ENCODE data around the gene TUSC2.

The TUSC2 gene

DNA sequence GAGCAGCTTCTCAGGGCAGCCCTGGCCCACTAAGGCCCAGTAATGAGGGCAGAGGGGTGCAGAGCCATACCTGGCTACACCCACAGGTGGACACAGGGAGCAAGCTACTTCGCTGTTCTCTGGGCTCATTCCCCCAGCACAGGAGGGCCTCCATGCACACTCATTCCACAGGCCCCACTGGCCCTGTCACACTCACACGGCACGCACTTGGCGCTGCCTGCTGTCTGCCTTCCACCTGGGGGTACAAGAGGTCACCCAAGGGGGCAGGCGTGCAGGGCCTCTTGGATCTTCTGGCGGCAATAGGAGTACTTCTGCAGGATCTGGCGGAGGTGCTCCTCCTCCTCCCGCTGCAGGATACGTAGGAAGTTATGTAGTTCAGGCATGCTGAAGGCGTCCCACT is 2.3 kb upstream of the TUSC2 start:
- no peak overlapping the region for H3K4me3 ChIP-seq (replicated peaks; ENCODE audit: insufficient read depth, low read length)
- H3K27me3 ChIP-seq (ENCODE audit: insufficient read depth, poor library complexity, severe bottlenecking), result no peaks in the 10 kb centered on the region
- no peak for DNase-seq (ENCODE audit: low read depth in 1 of 2, low spot score in 1 of 2)
- H3K27ac ChIP-seq (replicated peaks), result no peak overlapping the region
- no peak for TF ChIP-seq SPI1 (IDR thresholded peaks at IDR 0.05; ENCODE audit: borderline replicate concordance, low read depth)
- TF ChIP-seq POLR2AphosphoS5 (IDR thresholded peaks at IDR 0.05; ENCODE audit: low read depth), result no peak
- no peak for TF ChIP-seq CTCF (IDR thresholded peaks at IDR 0.05; ENCODE audit: insufficient read depth, low read length)
- no peak for TF ChIP-seq REST (IDR thresholded peaks at IDR 0.05; ENCODE audit: insufficient replicate concordance, low read depth)
- no peak for TF ChIP-seq GABPA (IDR thresholded peaks at IDR 0.05; ENCODE audit: low read depth)

DNA sequence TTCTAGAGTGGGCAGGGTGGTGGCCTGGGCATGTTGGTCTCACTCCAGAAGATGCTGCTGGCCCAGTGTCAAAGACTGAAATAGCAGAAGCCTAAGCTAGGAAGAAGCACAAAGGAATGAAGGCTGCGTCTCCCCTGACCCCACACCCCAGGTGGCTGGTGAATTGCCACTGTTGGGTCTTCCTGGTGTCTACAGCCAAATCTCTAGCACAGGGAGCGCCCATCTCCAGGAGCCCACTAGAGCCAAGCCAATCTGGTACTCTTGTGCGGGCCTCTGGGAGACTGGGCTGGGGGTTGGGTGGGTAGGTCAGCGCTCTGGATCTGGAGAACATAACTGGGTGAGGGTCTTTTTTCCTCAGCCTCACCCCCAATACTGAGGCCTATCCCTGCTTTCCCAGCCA is 894 bp downstream of the TUSC2 start:
- no peak for DNase-seq (ENCODE audit: low read depth in 1 of 2, low spot score in 1 of 2)
- Histone ChIP-seq H3K4me3 (replicated peaks; ENCODE audit: insufficient read depth, low read length) (peak overlapping the region; percentile 94), H3K27me3 (ENCODE audit: insufficient read depth, poor library complexity, severe bottlenecking) (no peaks in the 10 kb centered on the region), H3K27ac (replicated peaks) (peak overlapping the region; percentile 75)
- TF ChIP-seq CTCF (IDR thresholded peaks at IDR 0.05; ENCODE audit: insufficient read depth, low read length) (no peak), SPI1 (IDR thresholded peaks at IDR 0.05; ENCODE audit: borderline replicate concordance, low read depth) (no peak), GABPA (IDR thresholded peaks at IDR 0.05; ENCODE audit: low read depth) (no peak), REST (IDR thresholded peaks at IDR 0.05; ENCODE audit: insufficient replicate concordance, low read depth) (no peak), POLR2AphosphoS5 (IDR thresholded peaks at IDR 0.05; ENCODE audit: low read depth) (no peak)

DNA sequence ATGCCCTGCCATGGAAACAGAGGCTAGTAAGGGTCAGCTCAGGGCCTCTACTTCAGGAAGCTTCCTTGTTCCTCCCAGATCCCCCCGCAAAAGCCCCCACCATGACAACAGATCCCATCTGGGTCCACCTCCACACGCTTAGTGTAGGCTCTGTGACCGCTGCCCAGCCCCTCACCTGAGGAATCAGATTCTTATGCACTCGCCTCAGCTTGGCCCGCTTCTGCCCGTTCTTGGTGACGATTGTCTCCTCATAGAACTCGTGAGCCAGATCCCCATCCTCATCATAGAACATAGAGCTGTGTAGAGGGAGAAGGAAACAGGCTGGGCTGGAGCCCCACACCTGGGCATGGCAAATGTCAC is 1.9 kb downstream of the TUSC2 start:
- Histone ChIP-seq H3K4me3 (replicated peaks; ENCODE audit: insufficient read depth, low read length) (no peak overlapping the region), H3K27ac (replicated peaks) (peak overlapping the region; percentile 50), H3K27me3 (ENCODE audit: insufficient read depth, poor library complexity, severe bottlenecking) (no peaks in the 10 kb centered on the region)
- DNase-seq (ENCODE audit: low read depth in 1 of 2, low spot score in 1 of 2), result no peak
- TF ChIP-seq CTCF (IDR thresholded peaks at IDR 0.05; ENCODE audit: insufficient read depth, low read length), result no peak
- no peak for TF ChIP-seq SPI1 (IDR thresholded peaks at IDR 0.05; ENCODE audit: borderline replicate concordance, low read depth)
- no peak for TF ChIP-seq POLR2AphosphoS5 (IDR thresholded peaks at IDR 0.05; ENCODE audit: low read depth)
- no peak for TF ChIP-seq REST (IDR thresholded peaks at IDR 0.05; ENCODE audit: insufficient replicate concordance, low read depth)
- no peak for TF ChIP-seq GABPA (IDR thresholded peaks at IDR 0.05; ENCODE audit: low read depth)

Measured in HL-60 (cell line).